HEK293 (cell line): Measurements from ENCODE around the gene NOC4L.

Experiments used
- CTCF ChIA-PET: fragments of 350-600 bp; formaldehyde crosslinking; extraction: SDS; loops from one replicate; lab custom pipeline; 2021; ENCODE audit warnings: antibody characterized with exemption; lab: Yijun Ruan, JAX
- POLR2A ChIA-PET: fragments of 300-600 bp; formaldehyde crosslinking; extraction: SDS; loops from one replicate; lab custom pipeline; 2020; ENCODE audit warnings: antibody characterized with exemption, inconsistent platforms; lab: Yijun Ruan, JAX
- H3K27ac ChIP-seq: fragments of 200-500 bp; sonication (Bioruptor generic); 2 replicates; pipeline ENCODE4 v1.5.1; 2014; ENCODE audit warnings: low read depth, low read length, control low read depth, inconsistent platforms; ENCODE audit errors: extremely low read depth
- H3K36me3 ChIP-seq, 2 experiments: fragments of 200-500 bp in 1 of 2; sonication (Bioruptor generic) in 1 of 2; 1 replicate in 1 of 2; 2 replicates in 1 of 2; pipeline ENCODE4 v1.5.1; 2014 to 2017; ENCODE audit warnings: inconsistent platforms in 2 of 2, low read length in 2 of 2; ENCODE audit not compliant: control insufficient read depth in 2 of 2, insufficient read depth in 1 of 2
- H3K4me1 ChIP-seq: fragments of 200-500 bp; sonication (Bioruptor generic); 2 replicates; pipeline ENCODE4 v1.5.1; 2014; ENCODE audit warnings: mild to moderate bottlenecking, low read length, inconsistent platforms; ENCODE audit not compliant: control insufficient read depth, insufficient read depth
- H3K4me3 ChIP-seq: 2 replicates; pipeline ENCODE4 v1.5.1; 2011; ENCODE audit warnings: low read depth, mild to moderate bottlenecking, control low read depth, low read length, moderate library complexity
- H3K9me3 ChIP-seq: fragments of 200-500 bp; sonication (Bioruptor generic); 2 replicates; pipeline ENCODE4 v1.5.1; 2014; ENCODE audit warnings: low read depth, low read length, inconsistent platforms; ENCODE audit not compliant: control insufficient read depth, insufficient read depth
- CTCF ChIP-seq: fragments of 450-650 bp; formaldehyde crosslinking; IDR thresholded peaks from 2 replicates; pipeline ENCODE4 v1.5.1; 2016; ENCODE audit warnings: missing biosample characterization, missing genetic modification characterization
- ELK4 ChIP-seq: IDR thresholded peaks from 2 replicates; pipeline ENCODE4 v1.6.1; 2011; ENCODE audit warnings: mild to moderate bottlenecking, low read depth, low read length, borderline replicate concordance
- HOXC10 ChIP-seq: sonication (generic); formaldehyde crosslinking; IDR thresholded peaks from 2 replicates; pipeline ENCODE4 v1.8.1; 2023; ENCODE audit warnings: mild to moderate bottlenecking, missing genetic modification reagents
- KLF17 ChIP-seq: fragments of 450-650 bp; formaldehyde crosslinking; IDR thresholded peaks from 2 replicates; pipeline ENCODE4 v1.5.1; 2016; ENCODE audit warnings: missing biosample characterization, missing genetic modification characterization
- OVOL3 ChIP-seq: fragments of 450-650 bp; formaldehyde crosslinking; IDR thresholded peaks from 2 replicates; pipeline ENCODE4 v1.5.1; 2016; ENCODE audit warnings: missing biosample characterization, missing genetic modification characterization
- REPIN1 ChIP-seq: fragments of 450-650 bp; formaldehyde crosslinking; IDR thresholded peaks from 2 replicates; pipeline ENCODE4 v1.5.1; 2017; ENCODE audit warnings: missing biosample characterization, missing genetic modification characterization, low read depth
- SP2 ChIP-seq: fragments of 450-650 bp; formaldehyde crosslinking; IDR thresholded peaks from 2 replicates; pipeline ENCODE4 v1.5.1; 2016; ENCODE audit warnings: missing biosample characterization, missing genetic modification characterization
- TSHZ1 ChIP-seq: fragments of 450-650 bp; formaldehyde crosslinking; IDR thresholded peaks from 2 replicates; pipeline ENCODE4 v1.5.1; 2016; ENCODE audit warnings: missing biosample characterization, missing genetic modification characterization, borderline replicate concordance
- ZNF155 ChIP-seq: fragments of 450-650 bp; formaldehyde crosslinking; IDR thresholded peaks from 2 replicates; pipeline ENCODE4 v1.5.1; 2016; ENCODE audit warnings: missing biosample characterization, missing genetic modification characterization
- ZNF16 ChIP-seq: fragments of 450-650 bp; formaldehyde crosslinking; IDR thresholded peaks from 2 replicates; pipeline ENCODE4 v1.5.1; 2016; ENCODE audit warnings: low read depth, missing biosample characterization, missing genetic modification characterization
- ZNF37A ChIP-seq: fragments of 450-650 bp; IDR thresholded peaks from 2 replicates; pipeline ENCODE4 v1.5.1; 2018; ENCODE audit warnings: missing biosample characterization, missing genetic modification characterization
- ZNF404 ChIP-seq: fragments of 450-650 bp; formaldehyde crosslinking; IDR thresholded peaks from 2 replicates; pipeline ENCODE4 v1.5.1; 2017; ENCODE audit warnings: missing biosample characterization, missing genetic modification characterization
- ZNF433 ChIP-seq: fragments of 450-650 bp; formaldehyde crosslinking; IDR thresholded peaks from 2 replicates; pipeline ENCODE4 v1.5.1; 2016; ENCODE audit warnings: missing biosample characterization, missing genetic modification characterization, low read depth
- ZNF473 ChIP-seq: fragments of 450-650 bp; formaldehyde crosslinking; IDR thresholded peaks from 2 replicates; pipeline ENCODE4 v1.5.1; 2017; ENCODE audit warnings: missing biosample characterization, missing genetic modification characterization
- ZNF530 ChIP-seq: fragments of 450-650 bp; formaldehyde crosslinking; IDR thresholded peaks from 2 replicates; pipeline ENCODE4 v1.5.1; 2016; ENCODE audit warnings: low read depth, missing biosample characterization, missing genetic modification characterization
- ZNF600 ChIP-seq: fragments of 450-650 bp; formaldehyde crosslinking; IDR thresholded peaks from 2 replicates; pipeline ENCODE4 v1.5.1; 2016; ENCODE audit warnings: missing biosample characterization, missing genetic modification characterization
- ZNF701 ChIP-seq: fragments of 450-650 bp; formaldehyde crosslinking; IDR thresholded peaks from 2 replicates; pipeline ENCODE4 v1.5.1; 2016; ENCODE audit warnings: missing biosample characterization, missing genetic modification characterization
- ZNF830 ChIP-seq: fragments of 450-650 bp; IDR thresholded peaks from 2 replicates; pipeline ENCODE4 v1.5.0; 2018; ENCODE audit warnings: missing biosample characterization, missing genetic modification characterization, low read depth, mild to moderate bottlenecking, moderate library complexity
- ZSCAN16 ChIP-seq: fragments of 450-650 bp; formaldehyde crosslinking; IDR thresholded peaks from 2 replicates; pipeline ENCODE4 v1.5.1; 2016; ENCODE audit warnings: missing biosample characterization, missing genetic modification characterization
- ZSCAN18 ChIP-seq: fragments of 450-650 bp; formaldehyde crosslinking; IDR thresholded peaks from 2 replicates; pipeline ENCODE4 v1.5.1; 2016; ENCODE audit warnings: missing biosample characterization, missing genetic modification characterization

NOC4L gene

GRCh38 chr12:132153501-132154340 lies 9.5 kb downstream of the NOC4L start (continued):
- TF ChIP-seq ZNF16 (no peak), ZNF37A (no peak), ZNF155 (tag by site-specific recombination) (no peak), ZNF830 (tag by site-specific recombination) (no peak), ZNF473 (tag by site-specific recombination) (no peak), ZSCAN18 (tag by site-specific recombination) (no peak), ZNF433 (no peak), KLF17 (tag by site-specific recombination) (peak; percentile 86), ZNF404 (tag by site-specific recombination) (no peak)
- TF ChIP-seq, all 188 proteins: peak for 25

- POLR2A ChIA-PET, result interaction anchor here (0.6 to 1.1 kb wide), 6 partner anchors 9 to 260 kb away, joined by 3 to 9 read pairs (median 4); no protein-coding TSS in a partner anchor
- no peak for TF ChIP-seq HOXC10
- no peak for TF ChIP-seq CTCF (tag by site-specific recombination)
- TF ChIP-seq REPIN1, result no peak
- no peak for TF ChIP-seq ZNF600 (tag by site-specific recombination)
- TF ChIP-seq KLF17 (tag by site-specific recombination), result no peak
- no peak for TF ChIP-seq ZNF701 (tag by site-specific recombination)
- no peak for TF ChIP-seq ZSCAN18 (tag by site-specific recombination)
- no peak for TF ChIP-seq OVOL3
- TF ChIP-seq ZNF37A, result no peak
- no peak for TF ChIP-seq ZSCAN16 (tag by site-specific recombination)
- TF ChIP-seq ZNF530 (tag by site-specific recombination), result no peak
- TF ChIP-seq TSHZ1 (tag by site-specific recombination), result no peak
- TF ChIP-seq ELK4, result no peak
- TF ChIP-seq SP2, result no peak
Observed at GRCh38 chr12:132154341-132154761, 10.1 kb downstream of the NOC4L start.

More at GRCh38 chr12:132154341-132154761, 10.1 kb downstream of the NOC4L start:
- CTCF ChIA-PET, result interaction anchor here (0.5 to 1.8 kb wide), 15 partner anchors 8 to 505 kb away, joined by 3 to 33 read pairs (median 4); no protein-coding TSS in a partner anchor
- H3K36me3 ChIP-seq, result peaks cover 13 to 43% of the 10 kb centered on the region in 2 experiments; a peak in 2 of 3 replicates
- no peaks in the 10 kb centered on the region for H3K4me1 ChIP-seq
- no peaks in the 10 kb centered on the region for H3K9me3 ChIP-seq
- no peak overlapping the region for H3K27ac ChIP-seq
- H3K4me3 ChIP-seq, result no peak overlapping the region
